Vagina (tissue), 2 donors: ENCODE measurements around the gene G2E3. TPM values are rescaled to one million over a fixed set of nuclear protein-coding genes. Genes with fewer than 3 reads are reported as not detected.

Source experiments
- DNase-seq, 2 donors: peaks; one replicate each; pipeline ENCODE4 v3.0.0-alpha.2; 2017; ENCODE audit errors: extremely low spot score in 2 of 2
- H3K27ac ChIP-seq: fragments of 200-600 bp; sonication (generic); one replicate; pipeline ENCODE4 v1.5.1; 2019
- H3K27me3 ChIP-seq: fragments of 200-600 bp; sonication (generic); one replicate; pipeline ENCODE4 v1.5.1; 2019
- H3K36me3 ChIP-seq, 2 donors: fragments of 200-600 bp; sonication (generic); one replicate each; pipeline ENCODE4 v1.5.1; 2017 to 2019
- H3K4me1 ChIP-seq: fragments of 200-600 bp; sonication (generic); one replicate; pipeline ENCODE4 v1.5.1; 2019
- H3K4me3 ChIP-seq, 2 donors: fragments of 200-600 bp; sonication (generic); 1 replicate in 1 of 2; 2 replicates in 1 of 2; pipeline ENCODE4 v1.5.1; 2016 to 2019
- H3K9me3 ChIP-seq: fragments of 200-600 bp; sonication (generic); one replicate; pipeline ENCODE4 v1.5.1; 2019
- CTCF ChIP-seq, 3 experiments: fragments of 450-650 bp in 2 of 3; fragments of 200-600 bp in 1 of 3; sonication (generic) in 1 of 3; IDR thresholded peaks; one replicate each; pipeline ENCODE4 v1.5.1; 2017 to 2019; ENCODE audit warnings: antibody characterized with exemption in 3 of 3, mild to moderate bottlenecking in 2 of 3, moderate library complexity in 2 of 3
- POLR2A ChIP-seq, 2 donors: fragments of 450-650 bp; IDR thresholded peaks; one replicate each; pipeline ENCODE4 v1.6.1; 2017; ENCODE audit warnings: antibody characterized with exemption in 2 of 2, mild to moderate bottlenecking in 2 of 2, moderate library complexity in 2 of 2
- POLR2AphosphoS5 ChIP-seq, 2 donors: sonication (generic); formaldehyde crosslinking; IDR thresholded peaks; one replicate each; pipeline ENCODE4 v1.9.0; 2017; ENCODE audit warnings: antibody characterized with exemption in 2 of 2, mild to moderate bottlenecking in 2 of 2, low read depth in 1 of 2; ENCODE audit not compliant: insufficient read depth in 1 of 2
- intact Hi-C: fragments of 100-400 bp; cut with DNase I; formaldehyde crosslinking; loops from one replicate; pipeline ENCODE4 v1.15.1; 2023
- total RNA-seq: library from RNA; depleted of rRNA; stranded (reverse); fragments of >200 nt; gene quantifications from one replicate; pipeline ENCODE4 v1.2.3, GENCODE V29; 2016

The G2E3 gene
- total RNA-seq, 1 donor from 2014 or later, result 7.4 TPM

GRCh38 chr14:30587141-30587540 is 28.2 kb downstream of the G2E3 start:
- no peaks in the 10 kb centered on the region for H3K4me1 ChIP-seq
- no peak overlapping the region for H3K4me3 ChIP-seq
- H3K36me3 ChIP-seq, result peaks cover 0 to 7% of the 10 kb centered on the region in 2 donors
- intact Hi-C loops, result no loop called here
- H3K27me3 ChIP-seq, result no peaks in the 10 kb centered on the region
- no peak overlapping the region for H3K27ac ChIP-seq
- DNase-seq, result no peak
- H3K9me3 ChIP-seq, result no peaks in the 10 kb centered on the region
- no peak for TF ChIP-seq POLR2A (IDR thresholded peaks at IDR 0.05)
- no peak for TF ChIP-seq CTCF (IDR thresholded peaks at IDR 0.05)
- no peak for TF ChIP-seq POLR2AphosphoS5 (IDR thresholded peaks at IDR 0.05; ENCODE audit: insufficient read depth in 1 of 2, low read depth in 1 of 2)

GRCh38 chr14:30588873-30589272 is 29.9 kb downstream of the G2E3 start:
- no peak for DNase-seq
- intact Hi-C loops, result no loop called here
- Histone ChIP-seq H3K4me1 (no peaks in the 10 kb centered on the region), H3K9me3 (no peaks in the 10 kb centered on the region), H3K4me3 (no peak overlapping the region), H3K36me3 (peaks cover 0 to 7% of the 10 kb centered on the region in 2 donors), H3K27me3 (no peaks in the 10 kb centered on the region), H3K27ac (no peak overlapping the region)
- TF ChIP-seq CTCF (IDR thresholded peaks at IDR 0.05), result no peak
- TF ChIP-seq POLR2A (IDR thresholded peaks at IDR 0.05), result no peak
- TF ChIP-seq POLR2AphosphoS5 (IDR thresholded peaks at IDR 0.05; ENCODE audit: insufficient read depth in 1 of 2, low read depth in 1 of 2), result no peak

- no peak for DNase-seq
These were observed 38.0 kb downstream of the G2E3 start for GRCh38 chr14:30596935-30597334.

GRCh38 chr14:30597504-30597903 is 38.5 kb downstream of the G2E3 start:
- no peak for TF ChIP-seq CTCF (IDR thresholded peaks at IDR 0.05)
- no peak for TF ChIP-seq POLR2AphosphoS5 (IDR thresholded peaks at IDR 0.05; ENCODE audit: insufficient read depth in 1 of 2, low read depth in 1 of 2)
- TF ChIP-seq POLR2A (IDR thresholded peaks at IDR 0.05), result no peak
- Histone ChIP-seq H3K27ac (no peak overlapping the region), H3K36me3 (peaks cover 0 to 27% of the 10 kb centered on the region in 2 donors), H3K4me3 (no peak overlapping the region), H3K9me3 (no peaks in the 10 kb centered on the region), H3K4me1 (no peaks in the 10 kb centered on the region), H3K27me3 (no peaks in the 10 kb centered on the region)
- intact Hi-C loops, result no loop called here
- DNase-seq, result no peak

More at GRCh38 chr14:30596935-30597334, 38.0 kb downstream of the G2E3 start:
- H3K36me3 ChIP-seq, result peaks cover 0 to 22% of the 10 kb centered on the region in 2 donors
- intact Hi-C loops, result no loop called here
- H3K27me3 ChIP-seq, result no peaks in the 10 kb centered on the region
- no peak overlapping the region for H3K4me3 ChIP-seq
- no peak overlapping the region for H3K27ac ChIP-seq
- H3K4me1 ChIP-seq, result no peaks in the 10 kb centered on the region
- TF ChIP-seq CTCF (IDR thresholded peaks at IDR 0.05) (no peak), POLR2AphosphoS5 (IDR thresholded peaks at IDR 0.05; ENCODE audit: insufficient read depth in 1 of 2, low read depth in 1 of 2) (no peak), POLR2A (IDR thresholded peaks at IDR 0.05) (no peak)
- no peaks in the 10 kb centered on the region for H3K9me3 ChIP-seq

- H3K9me3 ChIP-seq, result no peaks in the 10 kb centered on the region
- H3K27me3 ChIP-seq, result no peaks in the 10 kb centered on the region
- DNase-seq, result no peak
- H3K4me1 ChIP-seq, result no peaks in the 10 kb centered on the region
- TF ChIP-seq POLR2A (IDR thresholded peaks at IDR 0.05) (no peak), CTCF (IDR thresholded peaks at IDR 0.05) (no peak), POLR2AphosphoS5 (IDR thresholded peaks at IDR 0.05; ENCODE audit: insufficient read depth in 1 of 2, low read depth in 1 of 2) (no peak)
- H3K4me3 ChIP-seq, result no peak overlapping the region
- intact Hi-C loops, result no loop called here
- H3K36me3 ChIP-seq, result peaks cover 0 to 35% of the 10 kb centered on the region in 2 donors
- no peak overlapping the region for H3K27ac ChIP-seq
These were observed 42.3 kb downstream of the G2E3 start for GRCh38 chr14:30600922-30601918.
